Measurements from ENCODE around the gene PROK1. TPM values are rescaled to one million over a fixed set of nuclear protein-coding genes. Genes with fewer than 3 reads are reported as not detected.

PROK1 gene
- total RNA-seq, 2 donors from 2014 or later = 1.0 to 5.1 TPM

DNA sequence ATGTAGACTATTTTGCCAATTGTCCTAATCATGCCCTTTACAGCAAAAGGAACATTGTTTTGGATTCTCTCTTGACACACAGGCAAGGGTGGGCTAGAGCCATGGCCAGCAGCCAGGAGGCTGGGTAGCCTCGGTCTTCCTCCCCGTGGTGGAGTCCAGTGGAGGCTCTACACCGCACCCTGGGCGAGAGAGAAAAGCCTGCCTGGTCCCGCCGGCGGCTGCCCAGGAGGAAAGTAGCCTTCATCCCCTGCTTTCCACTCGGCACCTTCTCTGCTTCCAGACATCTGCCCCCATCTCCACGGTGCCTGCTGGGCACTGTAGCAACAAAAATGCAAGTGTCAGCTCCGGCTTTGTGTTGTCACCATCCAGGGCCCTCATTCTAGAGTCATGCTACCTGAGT lies 21.6 kb downstream of the PROK1 start:
- TF ChIP-seq, protein P1, sequence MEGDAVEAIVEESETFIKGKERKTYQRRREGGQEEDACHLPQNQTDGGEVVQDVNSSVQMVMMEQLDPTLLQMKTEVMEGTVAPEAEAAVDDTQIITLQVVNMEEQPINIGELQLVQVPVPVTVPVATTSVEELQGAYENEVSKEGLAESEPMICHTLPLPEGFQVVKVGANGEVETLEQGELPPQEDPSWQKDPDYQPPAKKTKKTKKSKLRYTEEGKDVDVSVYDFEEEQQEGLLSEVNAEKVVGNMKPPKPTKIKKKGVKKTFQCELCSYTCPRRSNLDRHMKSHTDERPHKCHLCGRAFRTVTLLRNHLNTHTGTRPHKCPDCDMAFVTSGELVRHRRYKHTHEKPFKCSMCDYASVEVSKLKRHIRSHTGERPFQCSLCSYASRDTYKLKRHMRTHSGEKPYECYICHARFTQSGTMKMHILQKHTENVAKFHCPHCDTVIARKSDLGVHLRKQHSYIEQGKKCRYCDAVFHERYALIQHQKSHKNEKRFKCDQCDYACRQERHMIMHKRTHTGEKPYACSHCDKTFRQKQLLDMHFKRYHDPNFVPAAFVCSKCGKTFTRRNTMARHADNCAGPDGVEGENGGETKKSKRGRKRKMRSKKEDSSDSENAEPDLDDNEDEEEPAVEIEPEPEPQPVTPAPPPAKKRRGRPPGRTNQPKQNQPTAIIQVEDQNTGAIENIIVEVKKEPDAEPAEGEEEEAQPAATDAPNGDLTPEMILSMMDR (IDR thresholded peaks at IDR 0.05) = no peak
- no peak for DNase-seq (ENCODE audit: low spot score)
- Histone ChIP-seq H3K36me3 (no peaks in the 10 kb centered on the region), H3K27me3 (no peaks in the 10 kb centered on the region), H3K4me3 (no peak overlapping the region), H3K27ac (no peak overlapping the region), H3K4me1 (peaks cover 0 to 3% of the 10 kb centered on the region in 2 donors), H3K9me3 (no peaks in the 10 kb centered on the region)

DNA sequence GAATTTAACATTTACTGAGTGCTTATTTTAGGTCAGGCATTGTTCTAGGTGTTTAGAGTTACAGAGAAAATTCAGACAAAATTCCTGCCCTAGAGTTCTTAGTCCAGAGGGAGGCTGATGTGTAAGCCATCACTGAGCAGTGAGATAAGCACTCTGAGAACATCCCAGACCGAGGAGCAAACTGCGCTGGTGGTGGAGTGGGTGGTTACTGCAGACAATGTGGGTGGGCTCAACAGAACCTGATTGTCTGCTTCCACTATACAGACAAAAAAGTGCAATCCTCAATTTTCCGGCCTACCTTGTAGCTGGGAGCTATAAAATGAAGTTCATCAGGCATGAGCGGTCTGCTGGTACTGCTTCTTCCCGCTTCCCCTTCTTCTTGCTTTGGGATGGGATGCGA lies 23.5 kb downstream of the PROK1 start:
- TF ChIP-seq, protein P1 (IDR thresholded peaks at IDR 0.05) = no peak
- H3K4me3 ChIP-seq = no peak overlapping the region
- peaks cover 0 to 3% of the 10 kb centered on the region in 2 donors for H3K4me1 ChIP-seq

DNA sequence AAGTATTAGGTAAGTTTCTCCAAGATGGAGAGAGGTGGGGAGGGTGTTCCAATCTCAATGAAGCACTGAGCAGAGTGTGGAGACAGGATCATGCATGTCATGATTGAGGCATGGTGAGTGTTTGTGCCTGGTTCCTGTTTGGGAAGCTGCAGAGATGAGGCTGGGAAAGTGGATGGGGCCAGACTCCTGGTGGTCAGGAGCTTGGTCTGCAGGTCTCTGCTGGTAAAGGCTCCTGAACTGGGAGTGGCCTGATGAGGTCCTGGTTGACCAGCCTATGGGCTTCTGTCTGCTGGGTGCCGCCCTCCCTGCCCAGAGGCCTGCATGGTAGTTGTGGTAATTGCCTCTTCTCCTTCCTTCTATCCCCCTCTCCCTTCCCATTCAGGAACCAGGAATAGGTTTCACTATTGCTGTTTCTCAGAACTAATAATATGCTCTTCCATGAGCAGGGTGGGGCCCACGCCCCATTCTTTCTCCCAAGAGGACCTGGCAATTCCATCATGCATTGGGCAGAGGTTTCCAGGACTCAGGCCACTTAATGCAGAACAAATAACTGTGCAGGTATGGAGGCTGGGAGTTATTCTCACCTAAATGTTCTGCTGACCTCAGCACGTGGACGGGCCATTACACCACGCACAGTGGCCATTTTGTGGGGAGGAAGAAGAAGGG lies 24.5 kb downstream of the PROK1 start:
- Histone ChIP-seq H3K4me3 (no peak overlapping the region), H3K9me3 (no peaks in the 10 kb centered on the region), H3K4me1 (peaks cover 0 to 3% of the 10 kb centered on the region in 2 donors), H3K27ac (no peak overlapping the region), H3K36me3 (no peaks in the 10 kb centered on the region), H3K27me3 (no peaks in the 10 kb centered on the region)
- no peak for DNase-seq (ENCODE audit: low spot score)
- TF ChIP-seq, protein P1 (IDR thresholded peaks at IDR 0.05) = no peak

More for the DNA sequence above, 23.5 kb downstream of the PROK1 start:
- Histone ChIP-seq H3K36me3 (no peaks in the 10 kb centered on the region), H3K27me3 (no peaks in the 10 kb centered on the region), H3K9me3 (no peaks in the 10 kb centered on the region), H3K27ac (no peak overlapping the region)
- no peak for DNase-seq (ENCODE audit: low spot score)

DNA sequence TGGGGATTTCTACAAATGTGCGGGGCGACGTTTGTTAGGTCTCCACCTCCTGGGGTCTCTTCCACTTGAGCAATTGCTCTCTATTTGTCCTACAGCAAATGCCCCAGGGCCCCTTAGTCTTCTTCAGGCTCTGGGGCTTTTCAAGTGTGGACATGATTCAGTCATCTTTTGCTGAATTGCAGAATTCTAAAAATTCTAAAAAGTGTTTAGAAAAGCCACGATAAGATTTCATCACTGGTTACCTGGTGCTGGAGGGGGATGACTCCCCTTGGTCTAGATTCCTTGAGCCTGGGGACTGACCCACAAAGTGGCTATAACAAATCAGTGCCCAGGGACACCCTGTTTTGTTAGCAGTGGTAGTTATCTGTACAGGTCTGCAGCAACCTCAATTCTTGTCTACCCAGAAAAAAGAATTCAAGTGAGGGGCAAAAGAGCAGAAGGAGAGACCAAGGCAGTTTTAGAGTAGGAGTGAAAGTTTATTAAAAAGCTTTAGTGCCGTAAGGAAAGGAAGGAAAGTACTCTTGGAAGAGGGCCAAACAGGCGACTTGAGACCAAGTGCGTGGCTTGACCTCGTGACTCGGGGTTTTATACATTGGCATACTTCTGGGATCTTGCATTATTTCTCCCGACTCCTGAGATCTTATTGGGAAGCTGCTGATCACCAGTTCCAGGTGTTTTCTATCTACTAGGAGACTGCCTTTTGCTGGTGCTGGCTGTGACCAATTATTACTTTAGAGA lies 25.2 kb downstream of the PROK1 start:
- no peak overlapping the region for H3K27ac ChIP-seq
- no peak for DNase-seq (ENCODE audit: low spot score)
- peaks cover 0 to 3% of the 10 kb centered on the region in 2 donors for H3K4me1 ChIP-seq
- TF ChIP-seq, protein P1 (IDR thresholded peaks at IDR 0.05) = no peak
- H3K27me3 ChIP-seq = no peaks in the 10 kb centered on the region
- H3K4me3 ChIP-seq = no peak overlapping the region
- no peaks in the 10 kb centered on the region for H3K9me3 ChIP-seq
- H3K36me3 ChIP-seq = no peaks in the 10 kb centered on the region

DNA sequence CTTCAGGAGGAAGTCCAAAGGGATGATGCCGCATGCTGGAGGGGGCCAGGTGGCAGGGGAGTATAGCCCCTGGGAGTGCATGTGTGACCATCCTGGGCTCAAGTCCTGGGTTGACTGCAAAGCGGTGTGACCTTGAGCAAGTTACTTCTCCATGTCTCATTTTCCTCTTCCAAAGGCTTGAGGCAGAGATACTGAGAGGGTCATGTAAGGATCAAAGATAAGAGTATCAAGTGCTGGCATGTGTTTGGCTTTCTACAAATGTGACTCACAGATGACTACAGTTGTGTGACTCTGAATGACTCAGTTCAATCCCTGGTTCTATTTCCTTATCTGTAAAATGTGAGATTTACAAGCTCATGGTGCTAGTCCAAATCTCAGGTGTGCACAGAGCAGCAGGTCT lies 26.1 kb downstream of the PROK1 start:
- Histone ChIP-seq H3K9me3 (no peaks in the 10 kb centered on the region), H3K27ac (no peak overlapping the region), H3K4me1 (peaks cover 0 to 5% of the 10 kb centered on the region in 2 donors), H3K4me3 (no peak overlapping the region), H3K36me3 (no peaks in the 10 kb centered on the region), H3K27me3 (no peaks in the 10 kb centered on the region)
- TF ChIP-seq, protein P1 (IDR thresholded peaks at IDR 0.05) = no peak
- DNase-seq (ENCODE audit: low spot score) = no peak
